Measurements from ENCODE around the gene KNOP1.
"Not testable (repeated sequence)": the region's sequence is repeated elsewhere in the genome, so short reads cannot be mapped to it uniquely, and the experiment has no call there.

The KNOP1 gene

GRCh38 chr16:19737306-19738038 lies 19.4 kb upstream of the KNOP1 start:
- peak; percentile 11 for DNase-seq

- DNase-seq = no peak
Measured at GRCh38 chr16:19735074-19735867, 17.2 kb upstream of the KNOP1 start.

DNA sequence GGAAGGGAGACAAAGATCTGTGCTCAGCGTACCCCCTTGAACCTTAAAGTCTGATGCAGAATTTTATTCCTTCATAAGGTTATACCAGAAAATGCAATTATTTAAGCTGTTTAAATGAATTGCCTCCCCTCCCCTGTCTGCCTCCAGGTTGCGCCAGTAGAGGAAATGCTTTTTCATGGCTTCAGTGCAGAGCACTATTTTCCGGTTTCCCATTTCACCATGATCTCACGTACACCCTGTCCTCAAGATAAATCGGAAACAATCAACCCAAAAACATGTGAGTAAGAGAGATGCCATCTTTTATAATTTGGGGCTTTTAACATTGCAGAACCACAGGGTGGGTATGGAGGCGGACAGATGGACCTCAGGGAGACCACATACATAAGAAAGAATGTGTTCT lies 15.5 kb upstream of the KNOP1 start:
- no peak for DNase-seq

DNA sequence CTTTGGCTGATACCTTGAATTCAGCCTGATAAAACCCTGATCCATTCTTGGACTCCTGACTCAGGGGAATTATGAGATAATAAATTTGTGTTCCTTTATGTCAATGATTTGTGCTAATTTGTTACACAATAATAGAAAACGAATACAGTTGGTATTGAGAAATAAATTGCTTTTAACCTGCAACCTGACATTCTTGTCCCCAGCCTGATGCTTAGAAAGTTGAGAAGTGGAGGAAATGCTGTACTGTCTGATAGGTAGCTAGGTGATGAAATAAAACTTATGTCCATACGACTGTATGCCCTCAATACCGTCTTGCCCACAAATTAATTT lies 10.6 kb upstream of the KNOP1 start:
- no peak for DNase-seq

- DNase-seq = no peak
Measured at GRCh38 chr16:19722981-19723380, 5.0 kb upstream of the KNOP1 start.

DNA sequence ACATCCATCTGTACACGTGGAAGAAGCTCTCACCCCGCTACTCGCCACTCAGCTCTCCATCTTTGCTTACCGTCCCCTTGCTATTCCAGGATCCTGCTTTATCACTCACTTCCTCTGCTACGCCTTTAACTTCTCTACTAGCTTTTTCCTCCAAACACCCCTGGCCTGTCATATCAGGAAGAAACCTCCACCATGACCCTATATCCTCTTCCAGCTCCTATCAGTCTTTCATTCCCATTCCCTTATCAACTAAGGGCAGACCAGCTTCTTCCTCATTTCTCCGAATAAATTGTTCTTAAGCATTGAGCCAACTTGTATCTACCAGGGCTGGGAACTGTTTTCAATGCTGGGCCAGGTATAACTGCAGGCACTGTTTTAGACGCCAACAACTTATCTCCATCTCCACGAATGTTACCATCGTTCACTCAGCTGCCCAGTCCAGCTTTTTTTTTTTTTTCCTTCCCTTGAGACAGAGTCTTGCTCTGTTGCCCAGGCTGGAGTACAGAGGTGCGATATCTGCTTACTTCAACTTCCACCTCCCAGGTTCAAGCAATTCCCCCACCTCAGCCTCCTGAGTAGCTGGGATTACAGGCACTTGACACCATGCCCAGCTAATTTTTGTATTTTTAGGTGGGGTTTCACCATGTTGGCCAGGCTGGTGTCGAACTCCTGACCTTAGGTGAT lies 4.4 kb upstream of the KNOP1 start:
- DNase-seq = peak; percentile 71

GRCh38 chr16:19718624-19718965 lies 568 bp upstream of the KNOP1 start:
- DNase-seq = no peak

DNA sequence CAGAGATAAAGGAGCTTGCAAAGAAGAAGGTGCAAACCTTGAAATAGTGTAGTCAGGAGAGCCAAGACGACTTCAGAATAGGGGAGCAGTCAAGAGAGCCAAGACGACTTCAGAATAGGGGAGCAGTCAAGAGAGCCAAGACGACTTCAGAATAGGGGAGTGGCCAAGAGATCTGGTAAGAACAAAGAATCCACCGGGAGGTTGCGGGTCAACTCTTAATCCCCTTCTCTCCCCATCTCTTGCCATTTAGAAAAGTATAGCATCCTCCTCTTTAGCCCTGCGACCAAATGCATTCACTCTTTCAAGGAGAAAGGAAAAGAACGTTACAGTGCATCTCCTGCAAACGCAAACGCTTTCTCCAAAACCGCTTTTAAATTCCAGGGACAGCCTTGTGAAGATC lies 713 bp downstream of the KNOP1 start:
- DNase-seq = peak; percentile 57

GRCh38 chr16:19716728-19717127 lies 1.3 kb downstream of the KNOP1 start:
- DNase-seq = not testable (repeated sequence)

GRCh38 chr16:19716183-19716582 lies 1.8 kb downstream of the KNOP1 start:
- no peak for DNase-seq

DNA sequence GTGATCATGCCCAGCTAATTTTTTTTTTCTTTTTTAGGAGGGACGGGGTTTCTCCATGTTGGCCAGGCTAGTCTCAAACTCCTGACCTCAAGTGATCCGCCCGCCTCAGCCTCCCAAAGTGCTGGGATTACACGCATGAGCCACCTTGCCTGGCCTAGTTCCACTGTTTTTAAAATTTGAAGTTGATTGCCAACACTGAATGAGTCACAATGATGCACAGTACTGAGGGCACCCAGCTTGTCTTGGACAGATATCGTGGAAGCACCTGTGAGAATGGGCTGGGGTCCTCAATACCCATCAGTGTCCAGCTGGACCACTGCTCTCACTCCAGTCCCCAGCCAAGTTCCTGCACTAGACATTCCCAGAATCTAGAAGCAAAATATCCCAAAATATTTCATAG lies 2.5 kb downstream of the KNOP1 start:
- DNase-seq = no peak

DNA sequence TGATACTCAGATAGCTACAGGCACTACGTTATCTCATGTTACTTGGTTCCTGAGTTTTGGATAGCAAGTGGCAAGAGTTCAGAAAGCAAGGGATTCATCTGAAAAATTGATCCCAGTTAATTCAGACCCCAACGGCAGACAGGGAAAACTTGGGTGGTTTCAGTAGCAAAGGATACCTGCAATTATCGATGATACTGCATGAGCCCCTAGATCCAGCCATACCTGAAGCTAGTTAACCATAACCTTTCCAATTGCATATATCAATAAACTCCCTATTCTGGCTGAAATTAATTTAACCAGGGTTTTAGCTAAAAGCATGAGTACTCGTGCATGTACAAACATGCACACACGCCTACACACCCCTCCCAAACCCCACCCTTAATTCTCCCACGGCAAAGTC lies 4.3 kb downstream of the KNOP1 start:
- no peak for DNase-seq

- no peak for DNase-seq
Measured at GRCh38 chr16:19712418-19713058, 5.5 kb downstream of the KNOP1 start.

- DNase-seq = no peak
Measured at GRCh38 chr16:19711643-19712042, 6.4 kb downstream of the KNOP1 start.

- DNase-seq = no peak
Measured at GRCh38 chr16:19710991-19711545, 7.0 kb downstream of the KNOP1 start.

- no peak for DNase-seq
Measured at GRCh38 chr16:19710191-19710908, 7.7 kb downstream of the KNOP1 start.

DNA sequence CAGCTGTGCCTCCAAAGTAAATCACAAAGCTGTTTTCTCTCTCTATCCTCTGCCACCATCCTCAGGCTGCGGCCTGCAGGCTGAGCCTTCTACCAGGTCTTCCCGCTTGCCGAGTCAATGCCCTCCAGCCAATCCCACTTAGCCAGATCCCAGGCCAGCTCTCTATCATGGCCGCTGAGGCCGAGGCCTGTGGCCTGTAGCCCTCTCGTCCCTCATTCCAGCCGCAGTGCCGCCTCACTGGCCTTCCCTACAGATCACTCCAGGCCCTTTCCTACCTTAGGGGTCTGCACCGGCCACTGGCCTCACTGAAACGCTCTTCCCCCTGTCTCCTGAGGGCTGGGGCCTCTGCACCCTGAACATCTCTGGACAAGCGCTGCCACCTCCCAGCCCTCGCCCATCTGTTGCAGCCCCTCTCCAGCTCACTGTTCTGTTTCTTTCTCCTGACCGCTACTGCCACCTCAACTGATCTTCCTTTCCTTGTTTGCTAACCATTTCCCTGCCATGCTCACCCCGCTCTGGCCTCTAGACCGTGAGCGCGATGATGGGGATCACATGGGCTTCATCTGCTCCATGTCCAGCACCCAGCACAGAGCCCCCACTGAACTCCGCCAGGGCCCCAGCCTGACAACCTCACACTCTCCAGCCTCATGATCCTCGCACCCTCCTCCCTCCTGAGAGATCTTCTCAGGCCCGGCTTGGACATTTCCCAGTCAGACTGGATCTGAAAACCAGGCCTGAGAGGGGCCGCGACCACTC lies 8.5 kb downstream of the KNOP1 start:
- no peak for DNase-seq

- no peak for DNase-seq
Measured at GRCh38 chr16:19708296-19709205, 9.5 kb downstream of the KNOP1 start.

GRCh38 chr16:19707569-19708295 lies 10.3 kb downstream of the KNOP1 start:
- DNase-seq = no peak

DNA sequence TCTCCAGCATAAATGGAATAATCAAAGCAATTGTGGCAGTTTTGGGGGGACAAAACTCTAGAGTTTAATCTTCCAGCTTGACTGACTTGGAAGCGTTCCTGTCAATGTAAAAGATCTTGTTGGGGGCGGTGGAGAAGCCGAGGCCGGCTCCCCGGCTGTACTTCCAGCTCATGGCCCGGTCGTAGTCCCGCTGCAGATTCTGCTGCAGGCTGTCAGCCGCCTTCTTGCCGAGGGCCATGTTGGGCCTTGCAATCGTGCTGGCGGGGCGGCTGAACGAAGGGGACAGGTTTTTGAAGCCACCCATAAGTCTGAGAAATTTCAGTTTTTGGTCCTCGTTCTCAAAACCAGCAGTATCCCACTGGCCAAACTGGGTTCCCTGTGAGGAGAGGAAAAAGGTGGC lies 11.2 kb downstream of the KNOP1 start:
- DNase-seq = no peak

All from hematopoietic multipotent progenitor cell treated with erythropoietin and hydrocortisone succinate and interleukin-3 and kit ligand, for 4 days (in vitro differentiated cells).